Upper lobe of left lung (tissue), 4 donors: ENCODE results near the gene B3GAT1.

ENCODE experiments used
- CTCF ChIP-seq, 6 experiments: fragments of 450-650 bp in 4 of 6; fragments of 200-600 bp in 2 of 6; sonication (generic) in 2 of 6; IDR thresholded peaks; one replicate each; pipeline ENCODE4 v1.5.1; 2016 to 2019; ENCODE audit warnings: antibody characterized with exemption in 6 of 6
- EP300 ChIP-seq, 4 donors: sonication (generic); formaldehyde crosslinking; IDR thresholded peaks; one replicate each; pipeline ENCODE4 v1.5.1; 2017; ENCODE audit warnings: antibody characterized with exemption in 4 of 4, control low read depth in 2 of 4
- POLR2A ChIP-seq, 4 donors: fragments of 450-650 bp; IDR thresholded peaks; one replicate each; pipeline ENCODE4 v1.5.1; 2016 to 2017; ENCODE audit warnings: antibody characterized with exemption in 4 of 4, mild to moderate bottlenecking in 2 of 4
- POLR2AphosphoS5 ChIP-seq, 2 donors: sonication (generic); formaldehyde crosslinking; IDR thresholded peaks; one replicate each; pipeline ENCODE4 v1.5.1; 2017; ENCODE audit warnings: antibody characterized with exemption in 2 of 2

DNA sequence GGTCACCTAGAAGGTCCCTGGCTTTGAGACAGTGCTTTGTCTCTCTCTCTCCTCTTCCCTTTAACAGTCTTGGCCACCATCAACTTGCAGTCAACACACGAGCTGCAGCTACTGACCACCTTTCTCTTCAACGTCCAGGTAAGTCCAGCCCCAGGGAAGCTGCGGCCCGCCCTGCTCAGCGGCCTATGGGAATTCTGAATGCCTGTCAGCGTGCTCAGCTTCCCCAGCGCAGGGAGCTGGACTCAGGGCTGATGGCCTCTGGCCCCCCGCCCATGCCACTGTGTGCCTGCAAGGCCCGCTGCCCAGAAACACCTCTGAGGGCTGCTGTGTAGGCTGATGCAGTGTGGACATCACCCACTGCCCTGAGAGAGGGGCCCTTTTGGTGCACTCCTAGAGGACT, 47.8 kb downstream of the B3GAT1 start:
- TF ChIP-seq EP300 (IDR thresholded peaks at IDR 0.05) (no peak), CTCF (IDR thresholded peaks at IDR 0.05) (no peak), POLR2AphosphoS5 (IDR thresholded peaks at IDR 0.05) (no peak), POLR2A (IDR thresholded peaks at IDR 0.05) (no peak)
